Measurements from ENCODE around the gene DEDD. TPM values are rescaled to one million over a fixed set of nuclear protein-coding genes. Genes with fewer than 3 reads are reported as not detected.

Gene DEDD
- total RNA-seq, 1 experiment from 2014 or later, result 44.7 TPM

GRCh38 chr1:161076410-161076809 lies 56.1 kb downstream of the DEDD start:
- no peaks in the 10 kb centered on the region; the same call in none of the 2 replicates for H3K27me3 Mint-ChIP-seq (ENCODE audit: low read depth)
- no peak overlapping the region for H3K27ac Mint-ChIP-seq

More at GRCh38 chr1:161076410-161076809, 56.1 kb downstream of the DEDD start:
- Mint-ChIP-seq H3K4me3 (no peak overlapping the region), H3K4me1 (peaks cover 19 to 20% of the 10 kb centered on the region in 2 experiments), H3K9me3 (no peaks in the 10 kb centered on the region; a peak in 1 of 5 replicates), H3K36me3 (ENCODE audit: insufficient read depth in 1 of 3, low read depth in 3 of 3) (no peaks in the 10 kb centered on the region)
- Histone ChIP-seq H3K4me2 (ENCODE audit: insufficient read depth, insufficient read length, low read length) (no peak overlapping the region), H4K5ac (ENCODE audit: insufficient read length, low read depth, low read length) (no peak overlapping the region), H3K4ac (ENCODE audit: low read depth, low read length) (no peak overlapping the region), H3K56ac (ENCODE audit: insufficient read length, low read depth, low read length) (no peak overlapping the region), H2BK15ac (ENCODE audit: low read depth, low read length) (no peak overlapping the region), H2BK20ac (ENCODE audit: low read depth, low read length, poor library complexity, severe bottlenecking) (no peak overlapping the region), H2AK5ac (ENCODE audit: insufficient read length, low read length) (no peak overlapping the region), H3K79me1 (ENCODE audit: insufficient read depth, low read depth, low read length, poor library complexity, severe bottlenecking) (no peaks in the 10 kb centered on the region), H4K20me1 (ENCODE audit: control insufficient read depth, insufficient read depth, insufficient read length) (no peaks in the 10 kb centered on the region), H3K14ac (ENCODE audit: insufficient read depth, low read length) (no peak overlapping the region), H3K23ac (ENCODE audit: insufficient read length, low read depth, low read length) (no peak overlapping the region), H3K18ac (ENCODE audit: insufficient read length, low read depth, low read length) (no peak overlapping the region), H3K9me3 (ENCODE audit: control insufficient read depth, low read depth, low read length) (no peaks in the 10 kb centered on the region), H2BK120ac (ENCODE audit: low read depth, low read length, poor library complexity, severe bottlenecking) (no peak overlapping the region), H3K79me2 (ENCODE audit: insufficient read depth, low read length) (no peaks in the 10 kb centered on the region), H3K4me1 (ENCODE audit: insufficient read depth, low read length) (no peaks in the 10 kb centered on the region), H3T11ph (ENCODE audit: low read length) (no peak overlapping the region), H3K27ac (ENCODE audit: insufficient read length, low read depth, low read length) (no peak overlapping the region), H3K23me2 (ENCODE audit: insufficient read length, low read depth, low read length, poor library complexity, severe bottlenecking) (no peaks in the 10 kb centered on the region), H3K27me3 (ENCODE audit: insufficient read depth, low read length) (no peaks in the 10 kb centered on the region), H2BK5ac (ENCODE audit: insufficient read length, low read length) (no peak overlapping the region), H3K9ac (ENCODE audit: extremely low read depth, insufficient read length, low read length) (no peak overlapping the region), H4K91ac (ENCODE audit: insufficient read length, low read depth, low read length) (no peak overlapping the region), H2BK12ac (ENCODE audit: insufficient read length, low read depth, low read length) (no peak overlapping the region), H4K8ac (replicated peaks; ENCODE audit: insufficient read length, low read depth, low read length) (no peak overlapping the region), H2AFZ (ENCODE audit: low read length) (no peak overlapping the region)
- no peak for DNase-seq
- no peak for TF ChIP-seq CTCF (conservative IDR thresholded peaks at IDR 0.05)
